ENCODE measurements around the gene SEMA3G. TPM values are rescaled to one million over a fixed set of nuclear protein-coding genes. Genes with fewer than 3 reads are reported as not detected.

SEMA3G gene
- total RNA-seq, 1 experiment from 2014 or later: 1.3 TPM

- H3K27me3 ChIP-seq (ENCODE audit: insufficient read depth, low read depth): no peaks in the 10 kb centered on the region
- peaks cover 8% of the 10 kb centered on the region; the same call in 1 of the 2 replicates for H3K79me2 ChIP-seq (ENCODE audit: low read depth)
- DNase-seq: no peak
- H3K4me2 ChIP-seq: no peak overlapping the region
- peaks cover 16% of the 10 kb centered on the region; the same call in 1 of the 2 replicates for H3F3A ChIP-seq (ENCODE audit: insufficient read depth, low read depth)
- no peaks in the 10 kb centered on the region for H3K36me3 ChIP-seq (ENCODE audit: low read depth)
- ChIA-PET CTCF (no interaction called here), POLR2A (ENCODE audit: unreplicated experiment) (no interaction called here)
- no peak overlapping the region for H3K27ac ChIP-seq
- H3K4me3 ChIP-seq: no peak overlapping the region
- TF ChIP-seq CTCF (conservative IDR thresholded peaks at IDR 0.05) (no peak), EZH2 (IDR thresholded peaks at IDR 0.05; ENCODE audit: low read depth) (no peak)
- intact Hi-C loops (cut with micrococcal nuclease; ENCODE audit: unreplicated experiment): loop anchor here (5.0 kb wide), 1 partner anchor 235 kb away; no protein-coding TSS in a partner anchor
- H3K4me1 ChIP-seq (replicated peaks; ENCODE audit: insufficient read depth): peaks cover 37% of the 10 kb centered on the region
- no peaks in the 10 kb centered on the region for H3K9me3 ChIP-seq (ENCODE audit: insufficient read depth, low read depth)
- no peaks in the 10 kb centered on the region for H3K9me2 ChIP-seq (ENCODE audit: insufficient read depth)
- no peaks in the 10 kb centered on the region for H4K20me1 ChIP-seq (ENCODE audit: insufficient read depth)
- no TSS peak for BruUV-seq (replicated peaks)
- H2AFZ ChIP-seq: no peak overlapping the region
These were observed 7.2 kb upstream of the SEMA3G start for GRCh38 chr3:52452126-52452525.

DNA sequence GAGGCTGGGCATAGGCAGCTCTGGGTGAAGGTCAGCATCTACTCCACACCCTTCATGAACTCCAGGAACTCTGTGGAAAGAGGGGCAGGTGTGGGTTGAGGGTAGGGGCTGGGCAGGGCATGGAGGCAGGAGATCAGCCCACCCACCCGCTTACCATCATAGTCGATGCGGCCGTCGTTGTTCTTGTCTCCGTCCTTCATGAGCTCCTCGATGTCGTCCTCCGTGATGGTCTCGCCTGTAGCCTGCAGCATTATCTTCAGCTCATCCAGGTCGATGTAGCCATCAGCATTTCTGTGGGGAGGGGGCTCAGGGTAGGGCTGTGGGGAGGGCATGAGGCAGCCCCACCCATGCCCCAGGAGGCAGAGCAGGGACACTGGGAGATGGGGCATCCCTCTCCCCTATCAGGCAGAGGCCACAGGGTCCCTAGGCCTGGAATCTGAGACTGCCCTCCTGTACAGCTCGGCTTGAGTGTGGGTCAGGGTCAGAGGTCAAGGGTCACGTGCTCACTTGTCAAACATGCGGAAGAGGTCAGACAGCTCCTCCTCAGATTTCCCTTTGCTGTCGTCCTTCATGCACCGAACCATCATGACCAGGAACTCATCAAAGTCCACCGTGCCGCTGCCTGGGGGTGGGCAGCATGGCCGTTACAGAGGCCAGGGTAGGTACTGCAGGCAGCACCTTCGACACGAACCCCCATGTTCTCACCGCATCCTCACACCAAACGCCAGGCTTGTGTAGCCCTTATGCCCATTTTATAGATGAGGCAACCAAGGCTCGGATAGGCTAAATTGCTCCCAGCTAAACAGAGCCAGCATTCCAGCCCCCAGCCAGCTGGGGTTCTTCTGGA, 6.6 kb upstream of the SEMA3G start:
- POLR2A ChIA-PET (ENCODE audit: unreplicated experiment): no interaction called here
- H3K9me3 ChIP-seq (ENCODE audit: insufficient read depth, low read depth): no peaks in the 10 kb centered on the region
- no peaks in the 10 kb centered on the region for H3K9me2 ChIP-seq (ENCODE audit: insufficient read depth)
- no peak overlapping the region for H3K4me2 ChIP-seq
- no peaks in the 10 kb centered on the region for H3K36me3 ChIP-seq (ENCODE audit: low read depth)
- H3K79me2 ChIP-seq (ENCODE audit: low read depth): peaks cover 6% of the 10 kb centered on the region; the same call in 1 of the 2 replicates
- H4K20me1 ChIP-seq (ENCODE audit: insufficient read depth): no peaks in the 10 kb centered on the region
- CTCF ChIA-PET: no interaction called here
- H3F3A ChIP-seq (ENCODE audit: insufficient read depth, low read depth): peaks cover 16% of the 10 kb centered on the region; the same call in 1 of the 2 replicates
- TF ChIP-seq EZH2 (IDR thresholded peaks at IDR 0.05; ENCODE audit: low read depth): no peak
- no peak for TF ChIP-seq CTCF (conservative IDR thresholded peaks at IDR 0.05)
- no peak overlapping the region for H3K4me3 ChIP-seq
- H2AFZ ChIP-seq: no peak overlapping the region
- BruUV-seq (replicated peaks): no TSS peak
- H3K4me1 ChIP-seq (replicated peaks; ENCODE audit: insufficient read depth): peaks cover 37% of the 10 kb centered on the region
- H3K27me3 ChIP-seq (ENCODE audit: insufficient read depth, low read depth): no peaks in the 10 kb centered on the region
- intact Hi-C loops (cut with micrococcal nuclease; ENCODE audit: unreplicated experiment): loop anchor here (5.0 kb wide), 1 partner anchor 234 kb away; no protein-coding TSS in a partner anchor
- DNase-seq: no peak
- no peak overlapping the region for H3K27ac ChIP-seq

GRCh38 chr3:52450489-52451236, 5.8 kb upstream of the SEMA3G start:
- H3K27me3 ChIP-seq (ENCODE audit: insufficient read depth, low read depth): no peaks in the 10 kb centered on the region
- TF ChIP-seq EZH2 (IDR thresholded peaks at IDR 0.05; ENCODE audit: low read depth): no peak
- TF ChIP-seq CTCF (conservative IDR thresholded peaks at IDR 0.05): no peak
- no peak overlapping the region for H3K4me3 ChIP-seq
- BruUV-seq (replicated peaks): no TSS peak
- H3K9me3 ChIP-seq (ENCODE audit: insufficient read depth, low read depth): no peaks in the 10 kb centered on the region
- ChIA-PET CTCF (no interaction called here), POLR2A (ENCODE audit: unreplicated experiment) (no interaction called here)
- H3K36me3 ChIP-seq (ENCODE audit: low read depth): no peaks in the 10 kb centered on the region
- peaks cover 16% of the 10 kb centered on the region; the same call in 1 of the 2 replicates for H3F3A ChIP-seq (ENCODE audit: insufficient read depth, low read depth)
- no peaks in the 10 kb centered on the region for H4K20me1 ChIP-seq (ENCODE audit: insufficient read depth)
- H3K4me2 ChIP-seq: peak overlapping the region; percentile 40; the same call in 1 of the 2 replicates
- no peak overlapping the region for H3K27ac ChIP-seq
- no peaks in the 10 kb centered on the region for H3K9me2 ChIP-seq (ENCODE audit: insufficient read depth)
- peaks cover 37% of the 10 kb centered on the region for H3K4me1 ChIP-seq (replicated peaks; ENCODE audit: insufficient read depth)
- H3K79me2 ChIP-seq (ENCODE audit: low read depth): no peaks in the 10 kb centered on the region
- intact Hi-C loops (cut with micrococcal nuclease; ENCODE audit: unreplicated experiment): loop anchor here (1.0 to 5.0 kb wide), 2 partner anchors 220 to 233 kb away; no protein-coding TSS in a partner anchor
- DNase-seq: no peak
- no peak overlapping the region for H2AFZ ChIP-seq
